ENCODE measurements around the gene FUOM.
A peak's percentile ranks its signal among the peaks of the same experiment; 100 is the strongest.

FUOM gene

DNA sequence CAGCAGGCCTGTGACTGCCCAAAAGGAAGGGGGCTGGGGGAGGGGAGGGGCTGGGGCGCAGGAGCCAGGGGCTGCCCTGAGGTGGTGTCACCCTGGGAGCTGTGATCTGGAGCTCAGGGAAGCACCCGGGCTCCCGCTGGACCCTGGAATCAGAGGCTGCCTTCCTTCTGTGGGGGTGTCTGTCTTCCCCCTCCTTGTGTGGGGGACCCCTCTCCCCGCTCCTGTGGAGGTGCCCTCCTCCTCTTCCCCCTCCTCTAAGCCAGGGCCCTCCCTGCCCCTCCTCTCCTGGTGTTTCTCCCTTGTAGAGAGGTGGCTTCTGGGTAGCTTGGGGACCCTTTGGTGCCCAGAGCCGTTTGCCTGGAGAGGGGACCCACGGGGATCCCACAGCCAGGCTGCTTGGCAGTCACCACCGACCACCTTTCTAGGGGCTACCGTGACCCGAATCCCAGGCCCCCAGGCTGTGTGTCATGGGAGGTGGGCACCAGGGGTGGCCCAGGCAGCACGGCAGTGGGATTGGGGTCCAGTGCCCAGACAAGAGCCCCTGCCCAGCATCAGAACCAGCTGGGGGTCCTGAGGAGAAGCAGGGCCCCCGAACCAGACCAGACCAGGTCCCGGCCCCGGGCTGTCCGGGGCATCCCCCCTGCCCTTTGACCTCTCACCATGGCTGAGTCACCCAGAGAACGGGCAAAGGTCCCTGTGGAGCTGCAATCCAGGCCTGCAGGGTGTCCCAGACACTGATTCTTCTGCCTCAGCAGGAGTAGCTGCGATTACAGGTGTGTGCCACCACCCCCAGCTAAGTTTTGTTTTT, 9.9 kb downstream of the FUOM start:
- H3K27me3 ChIP-seq (ENCODE audit: insufficient read depth, insufficient read length), result no peaks in the 10 kb centered on the region
- H3K4me3 ChIP-seq (ENCODE audit: insufficient read length, low read depth), result no peak overlapping the region
- no peaks in the 10 kb centered on the region for H3K36me3 ChIP-seq (ENCODE audit: insufficient read depth, insufficient read length, low read length)
- peaks cover 15% of the 10 kb centered on the region for H3K4me1 ChIP-seq (ENCODE audit: insufficient read depth, insufficient read length)
- no peak for TF ChIP-seq YY1 (IDR thresholded peaks at IDR 0.05; ENCODE audit: insufficient read depth, insufficient read length)
- no peak for TF ChIP-seq SUZ12 (IDR thresholded peaks at IDR 0.05; ENCODE audit: extremely low read depth, insufficient read depth, insufficient read length)
- TF ChIP-seq ZNF274 (IDR thresholded peaks at IDR 0.05; ENCODE audit: low read depth, low read length), result no peak
- no peak for DNase-seq (ENCODE audit: low read depth, low spot score)
- no peak overlapping the region for H3K9ac ChIP-seq (ENCODE audit: insufficient read length, low read depth)
- H3K9me3 ChIP-seq (ENCODE audit: insufficient read depth, low read length), result no peaks in the 10 kb centered on the region

DNA sequence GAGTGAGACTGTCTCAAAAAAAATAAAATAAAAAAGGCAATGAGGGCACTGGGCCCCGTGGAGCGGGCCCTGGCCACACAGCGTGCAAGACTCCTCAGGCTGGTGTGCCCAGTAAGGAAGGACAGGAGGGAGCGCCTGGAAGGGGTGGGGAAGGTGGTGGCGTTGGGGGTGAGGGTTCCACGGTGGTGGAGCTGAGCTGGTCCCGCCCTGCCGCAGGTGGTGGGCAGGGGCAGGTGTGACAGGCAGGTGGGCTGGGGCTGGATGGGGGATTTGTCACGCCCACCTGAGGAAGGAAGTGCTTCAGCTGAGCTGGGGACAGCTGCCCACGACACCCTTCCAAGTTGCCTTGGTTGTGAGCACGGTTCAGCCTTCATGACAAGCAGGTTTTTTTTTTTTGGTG, 11.4 kb downstream of the FUOM start:
- Histone ChIP-seq H3K9ac (ENCODE audit: insufficient read length, low read depth) (no peak overlapping the region), H3K9me3 (ENCODE audit: insufficient read depth, low read length) (no peaks in the 10 kb centered on the region), H3K27me3 (ENCODE audit: insufficient read depth, insufficient read length) (no peaks in the 10 kb centered on the region), H3K36me3 (ENCODE audit: insufficient read depth, insufficient read length, low read length) (no peaks in the 10 kb centered on the region), H3K4me3 (ENCODE audit: insufficient read length, low read depth) (no peak overlapping the region), H3K4me1 (ENCODE audit: insufficient read depth, insufficient read length) (peaks cover 15% of the 10 kb centered on the region)
- TF ChIP-seq YY1 (IDR thresholded peaks at IDR 0.05; ENCODE audit: insufficient read depth, insufficient read length), result no peak
- TF ChIP-seq ZNF274 (IDR thresholded peaks at IDR 0.05; ENCODE audit: low read depth, low read length), result no peak
- no peak for TF ChIP-seq SUZ12 (IDR thresholded peaks at IDR 0.05; ENCODE audit: extremely low read depth, insufficient read depth, insufficient read length)
- no peak for DNase-seq (ENCODE audit: low read depth, low spot score)

DNA sequence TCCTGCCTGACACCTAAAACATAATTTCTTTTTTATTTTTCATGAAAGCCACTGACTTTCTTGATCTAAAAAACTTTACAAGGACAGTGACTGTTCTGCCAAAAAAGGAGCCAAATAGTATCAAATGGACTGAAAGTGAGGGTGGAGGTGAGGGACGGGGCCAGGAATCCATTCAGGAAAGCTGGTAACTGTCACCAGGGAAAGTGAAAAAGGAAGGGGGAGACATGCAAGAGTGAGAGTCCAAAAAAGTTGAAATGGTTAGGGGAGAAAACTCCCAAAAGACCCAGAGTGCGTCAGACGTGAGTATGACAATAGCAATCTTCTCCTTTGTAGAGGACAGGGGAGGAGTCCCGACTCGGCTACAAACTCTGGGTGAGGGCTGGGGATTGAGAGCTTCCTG, 13.6 kb downstream of the FUOM start:
- H3K9me3 ChIP-seq (ENCODE audit: insufficient read depth, low read length), result no peaks in the 10 kb centered on the region
- no peak overlapping the region for H3K4me3 ChIP-seq (ENCODE audit: insufficient read length, low read depth)
- no peak for TF ChIP-seq SUZ12 (IDR thresholded peaks at IDR 0.05; ENCODE audit: extremely low read depth, insufficient read depth, insufficient read length)
- no peak for TF ChIP-seq YY1 (IDR thresholded peaks at IDR 0.05; ENCODE audit: insufficient read depth, insufficient read length)
- no peak for TF ChIP-seq ZNF274 (IDR thresholded peaks at IDR 0.05; ENCODE audit: low read depth, low read length)
- H3K4me1 ChIP-seq (ENCODE audit: insufficient read depth, insufficient read length), result peaks cover 9% of the 10 kb centered on the region
- peaks cover 9% of the 10 kb centered on the region for H3K27me3 ChIP-seq (ENCODE audit: insufficient read depth, insufficient read length)
- no peak overlapping the region for H3K9ac ChIP-seq (ENCODE audit: insufficient read length, low read depth)
- DNase-seq (ENCODE audit: low read depth, low spot score), result no peak
- H3K36me3 ChIP-seq (ENCODE audit: insufficient read depth, insufficient read length, low read length), result no peaks in the 10 kb centered on the region

DNA sequence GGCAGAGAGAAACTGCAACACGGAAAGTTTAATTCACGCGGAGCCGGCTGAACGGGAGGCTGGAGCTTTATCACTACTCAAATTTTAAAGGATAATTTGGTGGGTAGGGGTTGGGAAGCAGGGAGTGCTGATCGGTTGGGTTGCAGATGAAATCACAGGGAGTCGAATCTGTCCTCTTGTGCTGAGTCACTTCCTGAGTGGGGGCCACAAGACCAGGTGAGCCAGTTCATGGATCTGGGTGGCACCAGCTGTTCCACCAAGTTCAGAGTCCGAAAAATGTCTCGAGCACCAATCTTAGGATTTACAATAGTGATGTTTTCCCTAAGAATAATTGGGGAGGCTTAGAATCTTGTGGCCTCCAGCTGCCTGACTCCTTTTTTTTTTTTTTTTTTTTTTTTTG, 14.3 kb downstream of the FUOM start:
- H3K4me3 ChIP-seq (ENCODE audit: insufficient read length, low read depth), result no peak overlapping the region
- H3K36me3 ChIP-seq (ENCODE audit: insufficient read depth, insufficient read length, low read length), result no peaks in the 10 kb centered on the region
- H3K9me3 ChIP-seq (ENCODE audit: insufficient read depth, low read length), result no peaks in the 10 kb centered on the region
- H3K9ac ChIP-seq (ENCODE audit: insufficient read length, low read depth), result peak overlapping the region; percentile 42
- DNase-seq (ENCODE audit: low read depth, low spot score), result no peak
- TF ChIP-seq SUZ12 (IDR thresholded peaks at IDR 0.05; ENCODE audit: extremely low read depth, insufficient read depth, insufficient read length) (no peak), ZNF274 (IDR thresholded peaks at IDR 0.05; ENCODE audit: low read depth, low read length) (no peak), YY1 (IDR thresholded peaks at IDR 0.05; ENCODE audit: insufficient read depth, insufficient read length) (no peak)
- H3K27me3 ChIP-seq (ENCODE audit: insufficient read depth, insufficient read length), result peaks cover 15% of the 10 kb centered on the region
- peaks cover 7% of the 10 kb centered on the region for H3K4me1 ChIP-seq (ENCODE audit: insufficient read depth, insufficient read length)

DNA sequence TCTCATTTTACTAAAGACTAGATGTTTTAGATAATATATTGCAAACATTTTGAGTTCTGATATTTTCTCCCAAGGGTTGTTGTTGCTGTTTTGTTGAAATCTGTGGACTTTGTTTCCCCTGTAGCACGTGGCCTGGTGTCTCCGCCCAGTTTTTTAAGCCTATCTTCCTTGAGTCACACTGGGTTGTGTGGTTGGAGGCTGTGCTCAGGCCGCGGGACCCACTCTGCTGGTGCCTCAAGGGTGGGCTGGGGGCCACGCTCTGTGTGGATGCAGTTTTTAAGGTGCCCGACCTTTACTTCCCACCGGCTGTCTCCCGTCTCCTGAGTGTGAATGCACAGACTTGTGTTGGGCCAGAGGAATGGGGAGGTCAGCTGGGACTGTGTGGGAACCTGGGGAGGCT, 14.9 kb downstream of the FUOM start:
- TF ChIP-seq ZNF274 (IDR thresholded peaks at IDR 0.05; ENCODE audit: low read depth, low read length), result no peak
- no peak for TF ChIP-seq SUZ12 (IDR thresholded peaks at IDR 0.05; ENCODE audit: extremely low read depth, insufficient read depth, insufficient read length)
- no peak for TF ChIP-seq YY1 (IDR thresholded peaks at IDR 0.05; ENCODE audit: insufficient read depth, insufficient read length)
- no peak overlapping the region for H3K4me3 ChIP-seq (ENCODE audit: insufficient read length, low read depth)
- H3K9me3 ChIP-seq (ENCODE audit: insufficient read depth, low read length), result no peaks in the 10 kb centered on the region
- no peak for DNase-seq (ENCODE audit: low read depth, low spot score)
- H3K9ac ChIP-seq (ENCODE audit: insufficient read length, low read depth), result peak overlapping the region; percentile 42
- H3K36me3 ChIP-seq (ENCODE audit: insufficient read depth, insufficient read length, low read length), result no peaks in the 10 kb centered on the region
- peaks cover 21% of the 10 kb centered on the region for H3K27me3 ChIP-seq (ENCODE audit: insufficient read depth, insufficient read length)
- peaks cover 7% of the 10 kb centered on the region for H3K4me1 ChIP-seq (ENCODE audit: insufficient read depth, insufficient read length)

DNA sequence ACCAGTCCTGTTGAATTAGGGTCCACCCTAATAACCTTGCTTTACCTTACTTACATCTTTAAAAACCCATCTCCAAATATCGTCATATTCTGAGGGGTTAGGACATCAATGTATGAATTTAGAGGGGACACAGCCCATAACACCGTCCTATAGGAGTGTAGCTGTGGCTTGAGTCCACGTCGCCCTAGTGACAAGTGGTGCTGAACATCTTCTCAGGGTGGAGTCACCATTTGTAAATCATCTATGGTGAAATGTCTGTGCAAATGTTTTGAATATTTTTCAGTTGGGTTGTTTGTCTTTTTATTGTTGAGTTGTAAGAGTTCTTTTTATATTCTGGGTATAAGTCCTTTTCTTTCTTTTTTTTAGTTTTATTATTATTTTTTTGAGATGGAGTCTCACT, 15.8 kb downstream of the FUOM start:
- no peak overlapping the region for H3K4me3 ChIP-seq (ENCODE audit: insufficient read length, low read depth)
- no peak for DNase-seq (ENCODE audit: low read depth, low spot score)
- H3K36me3 ChIP-seq (ENCODE audit: insufficient read depth, insufficient read length, low read length), result no peaks in the 10 kb centered on the region
- peaks cover 5% of the 10 kb centered on the region for H3K4me1 ChIP-seq (ENCODE audit: insufficient read depth, insufficient read length)
- H3K9me3 ChIP-seq (ENCODE audit: insufficient read depth, low read length), result no peaks in the 10 kb centered on the region
- H3K27me3 ChIP-seq (ENCODE audit: insufficient read depth, insufficient read length), result peaks cover 31% of the 10 kb centered on the region
- TF ChIP-seq SUZ12 (IDR thresholded peaks at IDR 0.05; ENCODE audit: extremely low read depth, insufficient read depth, insufficient read length) (no peak), YY1 (IDR thresholded peaks at IDR 0.05; ENCODE audit: insufficient read depth, insufficient read length) (no peak), ZNF274 (IDR thresholded peaks at IDR 0.05; ENCODE audit: low read depth, low read length) (no peak)
- no peak overlapping the region for H3K9ac ChIP-seq (ENCODE audit: insufficient read length, low read depth)

DNA sequence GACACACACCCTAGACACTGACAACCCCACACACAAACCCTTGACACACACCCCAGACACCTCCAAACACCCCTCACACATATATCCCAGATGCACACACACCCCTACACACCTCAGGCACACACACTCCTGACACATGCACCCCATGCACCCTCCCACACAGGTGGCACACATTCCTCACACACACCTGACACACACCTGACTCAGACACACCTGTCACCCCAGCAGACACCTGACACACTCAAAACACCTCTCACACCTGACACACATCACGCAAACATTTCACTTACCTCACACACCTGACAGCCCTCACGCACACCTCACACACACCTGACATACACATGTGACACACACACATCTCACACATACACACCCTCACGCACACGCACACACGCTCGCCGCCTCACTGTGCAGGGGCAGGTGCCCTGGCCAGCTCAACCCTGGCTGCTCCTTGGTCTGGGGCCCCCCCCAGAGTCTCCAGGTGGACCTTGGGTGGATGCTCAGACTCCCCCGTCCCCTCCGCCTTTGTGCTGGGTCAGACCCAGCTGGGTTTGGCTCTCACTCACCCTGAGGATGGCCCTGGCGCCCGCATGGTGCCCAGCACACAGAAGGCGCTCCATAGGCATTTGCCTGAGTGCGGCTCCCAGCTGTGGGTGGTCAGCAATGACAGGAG, 18.0 kb downstream of the FUOM start:
- Histone ChIP-seq H3K4me1 (ENCODE audit: insufficient read depth, insufficient read length) (peaks cover 5% of the 10 kb centered on the region), H3K9ac (ENCODE audit: insufficient read length, low read depth) (no peak overlapping the region)
- no peak for DNase-seq (ENCODE audit: low read depth, low spot score)

More for the DNA sequence above, 18.0 kb downstream of the FUOM start:
- H3K9me3 ChIP-seq (ENCODE audit: insufficient read depth, low read length), result no peaks in the 10 kb centered on the region
- peaks cover 52% of the 10 kb centered on the region for H3K27me3 ChIP-seq (ENCODE audit: insufficient read depth, insufficient read length)
- H3K36me3 ChIP-seq (ENCODE audit: insufficient read depth, insufficient read length, low read length), result no peaks in the 10 kb centered on the region
- no peak for TF ChIP-seq YY1 (IDR thresholded peaks at IDR 0.05; ENCODE audit: insufficient read depth, insufficient read length)
- no peak for TF ChIP-seq ZNF274 (IDR thresholded peaks at IDR 0.05; ENCODE audit: low read depth, low read length)
- no peak for TF ChIP-seq SUZ12 (IDR thresholded peaks at IDR 0.05; ENCODE audit: extremely low read depth, insufficient read depth, insufficient read length)
- H3K4me3 ChIP-seq (ENCODE audit: insufficient read length, low read depth), result no peak overlapping the region
